ENCODE results near the gene PYCARD. TPM values are rescaled to one million over a fixed set of nuclear protein-coding genes. Genes with fewer than 3 reads are reported as not detected.

The PYCARD gene
- total RNA-seq, 1 experiment from 2014 or later = 37.5 TPM

DNA sequence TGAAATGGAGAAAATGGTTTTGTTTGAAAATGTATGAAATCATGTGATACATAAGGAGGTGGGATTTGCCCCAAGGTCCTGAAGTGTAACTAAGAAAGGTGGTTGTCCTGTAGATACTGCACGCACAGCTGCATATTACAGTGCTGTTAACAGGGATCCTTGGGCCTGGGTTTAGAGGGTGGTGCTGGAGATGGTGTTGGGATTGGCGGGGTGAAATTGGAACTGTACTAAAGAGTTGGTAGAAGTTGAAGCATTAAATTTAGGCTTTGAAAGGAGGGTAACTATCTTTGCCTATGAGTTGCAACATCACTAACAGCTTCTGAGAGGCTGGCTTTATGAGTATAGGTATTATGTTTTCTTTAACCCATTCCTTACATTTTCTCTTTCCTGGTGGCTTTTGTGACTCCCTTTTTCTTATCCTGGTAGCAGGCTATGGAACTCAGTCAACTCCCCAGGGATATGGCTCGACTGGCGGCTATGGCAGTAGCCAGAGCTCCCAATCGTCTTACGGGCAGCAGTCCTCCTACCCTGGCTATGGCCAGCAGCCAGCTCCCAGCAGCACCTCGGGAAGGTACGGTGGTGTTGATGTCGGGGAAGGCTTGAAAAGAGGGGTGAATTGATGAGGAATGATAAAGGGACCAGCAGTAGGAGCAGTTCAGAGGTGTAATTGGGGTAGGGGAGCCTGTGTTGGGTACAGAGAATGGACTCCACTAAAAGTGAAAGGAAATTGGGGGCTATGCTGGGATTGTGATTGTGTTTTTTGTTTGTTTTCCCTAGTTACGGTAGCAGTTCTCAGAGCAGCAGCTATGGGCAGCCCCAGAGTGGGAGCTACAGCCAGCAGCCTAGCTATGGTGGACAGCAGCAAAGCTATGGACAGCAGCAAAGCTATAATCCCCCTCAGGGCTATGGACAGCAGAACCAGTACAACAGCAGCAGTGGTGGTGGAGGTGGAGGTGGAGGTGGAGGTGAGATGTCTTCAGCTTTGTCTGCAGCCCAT, 18.8 kb downstream of the PYCARD start:
- Histone ChIP-seq H3K27me3 (ENCODE audit: insufficient read depth, low read length) (no peaks in the 10 kb centered on the region), H2BK12ac (ENCODE audit: insufficient read length, low read depth, low read length) (no peak overlapping the region), H2BK120ac (ENCODE audit: low read depth, low read length, poor library complexity, severe bottlenecking) (no peak overlapping the region), H2BK15ac (ENCODE audit: low read depth, low read length) (no peak overlapping the region), H3K9ac (ENCODE audit: extremely low read depth, insufficient read length, low read length) (no peak overlapping the region), H4K8ac (replicated peaks; ENCODE audit: insufficient read length, low read depth, low read length) (no peak overlapping the region), H4K91ac (ENCODE audit: insufficient read length, low read depth, low read length) (no peak overlapping the region), H3K23ac (ENCODE audit: insufficient read length, low read depth, low read length) (no peak overlapping the region), H3K4me2 (ENCODE audit: insufficient read depth, insufficient read length, low read length) (no peak overlapping the region), H3K4ac (ENCODE audit: low read depth, low read length) (no peak overlapping the region), H4K20me1 (ENCODE audit: control insufficient read depth, insufficient read depth, insufficient read length) (no peaks in the 10 kb centered on the region), H2BK20ac (ENCODE audit: low read depth, low read length, poor library complexity, severe bottlenecking) (no peak overlapping the region), H3K23me2 (ENCODE audit: insufficient read length, low read depth, low read length, poor library complexity, severe bottlenecking) (peaks cover 9% of the 10 kb centered on the region), H3K18ac (ENCODE audit: insufficient read length, low read depth, low read length) (no peak overlapping the region), H3K56ac (ENCODE audit: insufficient read length, low read depth, low read length) (no peak overlapping the region), H4K5ac (ENCODE audit: insufficient read length, low read depth, low read length) (no peak overlapping the region), H3K79me2 (ENCODE audit: insufficient read depth, low read length) (peaks cover 42% of the 10 kb centered on the region), H2AK5ac (ENCODE audit: insufficient read length, low read length) (no peak overlapping the region), H2AFZ (ENCODE audit: low read length) (no peak overlapping the region), H3K14ac (ENCODE audit: insufficient read depth, low read length) (no peak overlapping the region), H3K4me1 (ENCODE audit: insufficient read depth, low read length) (no peaks in the 10 kb centered on the region; the same call in 1 of the 2 replicates), H3K79me1 (ENCODE audit: insufficient read depth, low read depth, low read length, poor library complexity, severe bottlenecking) (peaks cover 19% of the 10 kb centered on the region), H3K9me3 (ENCODE audit: control insufficient read depth, low read depth, low read length) (no peaks in the 10 kb centered on the region), H2BK5ac (ENCODE audit: insufficient read length, low read length) (no peak overlapping the region), H3K27ac (ENCODE audit: insufficient read length, low read depth, low read length) (no peak overlapping the region), H3T11ph (ENCODE audit: low read length) (no peak overlapping the region)
- Mint-ChIP-seq H3K9me3 (no peaks in the 10 kb centered on the region; a peak in 2 of 5 replicates), H3K27ac (peak overlapping the region in 2 of 3 experiments; percentile 89 to 90; a peak in 5 of 7 replicates), H3K36me3 (ENCODE audit: insufficient read depth in 1 of 3, low read depth in 3 of 3) (peaks cover 76 to 80% (median 79%) of the 10 kb centered on the region in 3 experiments), H3K4me3 (peak overlapping the region; percentile 97 to 99), H3K4me1 (peaks cover 28 to 39% of the 10 kb centered on the region in 2 experiments), H3K27me3 (ENCODE audit: low read depth) (peaks cover 4% of the 10 kb centered on the region)
- TF ChIP-seq, protein P1, sequence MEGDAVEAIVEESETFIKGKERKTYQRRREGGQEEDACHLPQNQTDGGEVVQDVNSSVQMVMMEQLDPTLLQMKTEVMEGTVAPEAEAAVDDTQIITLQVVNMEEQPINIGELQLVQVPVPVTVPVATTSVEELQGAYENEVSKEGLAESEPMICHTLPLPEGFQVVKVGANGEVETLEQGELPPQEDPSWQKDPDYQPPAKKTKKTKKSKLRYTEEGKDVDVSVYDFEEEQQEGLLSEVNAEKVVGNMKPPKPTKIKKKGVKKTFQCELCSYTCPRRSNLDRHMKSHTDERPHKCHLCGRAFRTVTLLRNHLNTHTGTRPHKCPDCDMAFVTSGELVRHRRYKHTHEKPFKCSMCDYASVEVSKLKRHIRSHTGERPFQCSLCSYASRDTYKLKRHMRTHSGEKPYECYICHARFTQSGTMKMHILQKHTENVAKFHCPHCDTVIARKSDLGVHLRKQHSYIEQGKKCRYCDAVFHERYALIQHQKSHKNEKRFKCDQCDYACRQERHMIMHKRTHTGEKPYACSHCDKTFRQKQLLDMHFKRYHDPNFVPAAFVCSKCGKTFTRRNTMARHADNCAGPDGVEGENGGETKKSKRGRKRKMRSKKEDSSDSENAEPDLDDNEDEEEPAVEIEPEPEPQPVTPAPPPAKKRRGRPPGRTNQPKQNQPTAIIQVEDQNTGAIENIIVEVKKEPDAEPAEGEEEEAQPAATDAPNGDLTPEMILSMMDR (conservative IDR thresholded peaks at IDR 0.05) = no peak
- no peak for DNase-seq
- no CpG with 5 or more reads among the region's 10 CpGs for WGBS (ENCODE audit: extremely low coverage, insufficient read length, low lambda C conversion rate)

Measured in H9 (cell line).